Stimulated activated CD8-positive, alpha-beta memory T cell treated with anti-CD3 and anti-CD28 coated beads, Interleukin-12 subunit alpha, Interleukin-12 subunit beta, amount 100 ng/mL, for 1 hour (primary cell): ENCODE data around the gene CYP4A11.
"Not testable (repeated sequence)": the region's sequence is repeated elsewhere in the genome, so short reads cannot be mapped to it uniquely, and the experiment has no call there.

ENCODE experiments used
- DNase-seq: peaks from one replicate; pipeline ENCODE4 v3.0.0-alpha.2; 2020; ENCODE audit warnings: low read depth

CYP4A11 gene, protein sequence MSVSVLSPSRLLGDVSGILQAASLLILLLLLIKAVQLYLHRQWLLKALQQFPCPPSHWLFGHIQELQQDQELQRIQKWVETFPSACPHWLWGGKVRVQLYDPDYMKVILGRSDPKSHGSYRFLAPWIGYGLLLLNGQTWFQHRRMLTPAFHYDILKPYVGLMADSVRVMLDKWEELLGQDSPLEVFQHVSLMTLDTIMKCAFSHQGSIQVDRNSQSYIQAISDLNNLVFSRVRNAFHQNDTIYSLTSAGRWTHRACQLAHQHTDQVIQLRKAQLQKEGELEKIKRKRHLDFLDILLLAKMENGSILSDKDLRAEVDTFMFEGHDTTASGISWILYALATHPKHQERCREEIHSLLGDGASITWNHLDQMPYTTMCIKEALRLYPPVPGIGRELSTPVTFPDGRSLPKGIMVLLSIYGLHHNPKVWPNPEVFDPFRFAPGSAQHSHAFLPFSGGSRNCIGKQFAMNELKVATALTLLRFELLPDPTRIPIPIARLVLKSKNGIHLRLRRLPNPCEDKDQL

GRCh38 chr1:46941135-46941694, at the start of gene CYP4A11:
TSS of gene CYP4A11 (minus strand) at chr1:46941476. CDS start at chr1:46941433, 43 bp downstream.
- no peak for DNase-seq

DNA sequence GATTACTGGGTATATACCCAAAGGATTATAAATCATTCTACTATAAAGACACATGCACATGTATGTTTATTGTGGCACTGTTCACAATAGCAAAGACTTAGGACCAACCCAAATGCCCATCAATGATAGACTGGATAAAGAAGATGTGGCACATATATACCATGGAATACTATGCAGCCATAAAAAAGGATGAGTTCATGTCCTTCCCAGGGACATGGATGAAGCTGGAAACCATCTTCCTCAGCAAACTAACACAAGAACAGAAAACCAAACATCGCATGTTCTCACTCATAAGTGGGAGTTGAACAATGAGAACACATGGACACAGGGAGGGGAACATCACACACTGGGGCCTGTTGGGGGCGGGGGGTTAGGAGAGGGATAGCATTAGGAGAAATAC, 49.3 kb upstream of the CYP4A11 start:
- DNase-seq: not testable (repeated sequence)

DNA sequence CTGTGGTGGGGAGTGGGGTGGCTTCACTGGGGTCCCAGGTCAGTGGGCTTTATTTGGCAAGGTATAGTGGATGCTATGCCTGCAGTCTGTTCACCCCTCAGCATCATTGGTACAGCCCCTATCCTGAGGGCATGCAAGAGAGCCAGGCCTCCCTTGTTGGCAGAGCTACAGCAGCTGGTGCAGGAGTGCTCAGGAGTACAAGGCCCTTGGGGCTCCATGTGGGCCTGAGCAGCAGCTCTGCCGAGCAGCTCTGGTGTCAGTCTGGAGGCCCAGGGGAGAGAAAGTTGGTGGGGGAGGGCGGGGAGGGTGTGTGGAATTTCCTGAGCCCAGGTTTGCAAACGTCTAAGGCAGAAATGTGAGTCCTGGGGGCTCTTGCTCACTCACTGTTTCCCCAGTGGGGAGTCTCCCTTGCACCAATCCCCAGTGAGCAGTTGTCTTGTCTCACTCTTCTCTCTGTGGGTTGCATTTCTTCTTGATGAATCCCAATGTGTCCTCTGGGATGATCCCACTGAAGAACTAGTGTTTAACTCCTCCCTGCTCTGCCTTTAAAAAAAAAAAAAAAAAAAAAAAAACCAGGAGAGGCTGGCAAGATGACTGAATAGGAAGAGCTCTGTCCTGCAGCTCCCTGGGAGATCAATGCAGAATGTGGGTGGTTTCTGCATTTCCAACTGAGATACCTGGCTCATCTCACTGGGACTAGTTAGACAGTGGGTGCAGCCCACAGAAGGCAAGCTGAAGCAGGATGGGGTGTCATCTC, 42.7 kb upstream of the CYP4A11 start:
- no peak for DNase-seq

GRCh38 chr1:46983166-46983829, 42.0 kb upstream of the CYP4A11 start:
- no peak for DNase-seq

DNA sequence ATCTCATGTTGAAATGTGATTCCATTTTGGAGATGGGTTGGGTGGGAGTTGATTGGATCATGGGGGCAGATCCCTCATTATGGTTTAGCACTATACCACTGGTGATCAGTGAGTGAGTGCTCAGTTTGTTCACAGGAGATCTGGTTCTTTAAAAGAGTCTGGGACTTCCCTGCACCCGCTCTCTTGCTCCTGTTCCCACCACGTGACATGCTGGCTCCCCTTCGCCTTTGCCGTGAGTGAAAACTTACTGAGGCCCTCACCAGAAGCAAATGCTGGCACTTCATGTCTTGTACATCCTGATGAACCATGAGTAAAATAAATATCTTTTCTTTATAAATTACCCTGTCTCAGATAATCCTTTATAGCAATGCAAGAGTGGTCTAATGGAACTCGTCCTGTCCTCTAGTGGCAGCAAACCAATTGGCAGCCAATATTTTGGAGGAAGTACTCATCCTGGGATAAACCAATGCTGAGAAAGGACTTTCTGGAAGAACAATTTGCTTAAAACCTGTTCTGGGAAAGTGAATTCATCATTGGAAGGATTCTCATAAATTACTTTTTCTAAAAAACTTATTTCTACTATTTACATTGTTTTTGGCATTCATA, 27.8 kb upstream of the CYP4A11 start:
- DNase-seq: no peak

- not testable (repeated sequence) for DNase-seq
Observed at GRCh38 chr1:46962272-46962671, 21.0 kb upstream of the CYP4A11 start.

- no peak for DNase-seq
Observed at GRCh38 chr1:46961066-46961758, 19.9 kb upstream of the CYP4A11 start.

DNA sequence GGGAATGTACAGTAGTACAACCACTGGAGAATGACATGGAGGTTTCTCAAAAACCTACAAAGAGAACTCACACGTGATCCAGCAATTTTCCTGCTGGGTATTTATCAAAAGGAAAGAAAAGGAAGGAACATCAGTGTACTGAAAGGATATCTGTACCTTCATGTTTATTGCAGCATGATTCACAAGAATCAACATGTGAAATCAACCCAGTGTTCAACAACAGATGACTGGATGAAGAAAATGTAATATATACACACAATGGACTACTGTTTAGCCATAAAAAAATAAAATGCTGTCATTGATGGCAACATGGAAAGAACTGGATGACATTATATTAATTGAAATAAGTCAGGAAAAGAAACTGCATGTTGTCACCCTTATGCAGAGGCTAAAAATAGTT, 19.0 kb upstream of the CYP4A11 start:
- no peak for DNase-seq

DNA sequence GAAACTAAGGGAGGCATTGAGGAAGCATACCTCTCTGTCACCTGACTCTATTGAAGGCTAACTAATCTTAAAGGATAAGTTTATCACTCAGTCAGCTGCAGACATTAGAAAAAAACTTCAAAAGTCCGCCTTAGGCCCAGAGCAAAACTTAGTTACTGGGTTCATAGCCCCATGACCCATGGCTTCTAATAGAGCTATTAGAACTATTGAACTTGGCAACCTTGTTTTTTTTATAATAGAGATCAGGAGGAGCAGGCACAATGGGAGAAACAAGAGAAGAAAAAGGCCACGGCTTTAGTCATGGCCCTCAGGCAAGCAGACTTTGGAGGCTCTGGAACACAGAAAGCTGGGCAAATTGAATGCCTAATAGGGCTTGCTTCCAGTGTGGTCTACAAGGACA, 13.8 kb upstream of the CYP4A11 start:
- not testable (repeated sequence) for DNase-seq

DNA sequence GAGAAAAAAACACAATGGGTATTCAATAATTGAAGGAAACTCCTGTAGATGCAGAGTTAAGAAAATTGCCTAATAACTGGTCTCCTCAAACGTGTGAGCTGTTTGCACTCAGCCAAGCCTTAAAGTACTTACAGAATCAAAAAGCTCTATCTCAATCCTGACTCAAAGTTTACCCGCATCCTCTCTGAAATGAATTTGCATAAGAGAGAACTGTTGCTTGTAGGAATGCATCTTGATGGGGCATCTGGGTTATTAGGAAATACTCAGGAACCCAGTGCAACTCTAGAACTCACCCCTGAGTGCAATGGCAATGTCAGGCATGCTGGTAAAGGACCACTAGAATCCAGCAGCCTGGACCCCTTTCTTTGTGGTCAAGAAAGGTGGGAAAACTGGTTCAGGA, 12.6 kb upstream of the CYP4A11 start:
- DNase-seq: not testable (repeated sequence)

- DNase-seq: not testable (repeated sequence)
Observed at GRCh38 chr1:46949417-46949666, 8.1 kb upstream of the CYP4A11 start.

DNA sequence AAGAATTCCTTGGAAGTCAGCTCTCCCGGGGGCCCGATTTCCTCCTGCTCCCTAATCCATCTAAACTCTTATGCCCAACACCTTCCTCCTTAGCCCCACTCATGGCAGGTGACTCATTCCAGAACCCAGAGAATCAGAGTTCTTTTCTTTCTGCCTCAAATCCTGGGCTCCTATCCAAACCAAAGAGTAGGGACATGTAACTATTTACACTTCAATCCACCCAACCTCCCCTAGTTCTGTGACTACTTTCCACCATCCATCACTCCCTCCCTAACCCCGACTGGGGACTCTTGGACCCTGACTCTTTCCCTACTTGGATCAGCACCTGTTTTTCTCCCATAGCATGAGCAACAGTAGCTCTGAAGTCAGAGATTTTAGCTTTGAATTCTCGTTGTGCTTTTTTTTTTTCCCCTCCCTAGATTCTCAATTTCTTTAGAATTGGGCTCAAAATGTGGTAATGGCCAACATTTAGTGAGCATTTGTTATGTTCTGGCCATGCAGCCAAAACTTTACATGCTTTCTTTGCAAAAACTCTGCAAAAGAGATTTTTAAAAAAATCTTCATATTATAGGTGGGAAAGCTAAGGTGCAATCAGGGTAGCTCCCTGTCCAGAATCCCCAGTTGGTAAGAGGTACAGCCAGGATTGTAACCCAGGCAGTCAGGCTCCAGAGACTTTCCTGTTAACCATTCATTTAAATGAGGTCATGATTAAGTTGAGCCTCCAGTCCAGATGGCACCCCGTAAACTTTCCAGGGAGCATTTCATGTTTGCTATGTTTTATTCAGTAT, 7.5 kb upstream of the CYP4A11 start:
- no peak for DNase-seq

DNA sequence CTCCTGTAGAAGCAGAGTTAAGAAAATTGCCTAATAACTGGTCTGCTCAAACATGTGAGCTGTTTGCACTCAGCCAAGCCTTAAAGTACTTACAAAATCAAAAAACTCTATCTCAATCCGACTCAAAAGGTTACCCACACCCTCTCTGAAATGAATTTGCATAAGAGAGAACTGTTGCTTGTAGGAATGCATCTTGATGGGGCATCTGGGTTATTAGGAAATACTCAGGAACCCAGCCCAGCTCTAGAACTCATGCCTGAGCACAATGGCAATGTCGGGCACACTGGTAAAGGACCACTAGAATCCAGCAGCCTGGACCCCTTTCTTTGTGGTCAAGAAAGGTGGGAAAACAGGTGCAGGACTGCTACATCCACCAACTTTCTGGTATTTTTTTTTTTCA, 6.4 kb upstream of the CYP4A11 start:
- not testable (repeated sequence) for DNase-seq

GRCh38 chr1:46942086-46942485, 810 bp upstream of the CYP4A11 start:
- DNase-seq: no peak

DNA sequence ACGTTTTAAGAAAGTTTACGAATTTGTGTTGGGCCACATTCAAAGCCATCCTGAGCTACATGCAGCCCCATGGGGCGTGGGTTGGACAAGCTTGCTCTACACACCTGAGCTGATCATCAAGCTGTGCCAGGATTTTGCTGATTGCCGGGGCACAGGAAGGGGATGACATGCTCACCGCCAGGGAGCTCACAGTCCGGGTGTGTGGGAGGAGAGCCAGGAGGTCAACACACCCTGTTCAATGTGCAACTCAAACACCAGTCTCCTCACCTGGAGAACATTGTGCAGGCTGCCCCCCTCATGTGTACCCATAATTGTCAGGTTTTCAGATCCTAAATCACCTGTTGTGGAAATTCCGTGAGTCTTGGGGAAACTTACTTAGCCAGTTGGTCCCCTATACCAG, 969 bp downstream of the CYP4A11 start:
- no peak for DNase-seq

DNA sequence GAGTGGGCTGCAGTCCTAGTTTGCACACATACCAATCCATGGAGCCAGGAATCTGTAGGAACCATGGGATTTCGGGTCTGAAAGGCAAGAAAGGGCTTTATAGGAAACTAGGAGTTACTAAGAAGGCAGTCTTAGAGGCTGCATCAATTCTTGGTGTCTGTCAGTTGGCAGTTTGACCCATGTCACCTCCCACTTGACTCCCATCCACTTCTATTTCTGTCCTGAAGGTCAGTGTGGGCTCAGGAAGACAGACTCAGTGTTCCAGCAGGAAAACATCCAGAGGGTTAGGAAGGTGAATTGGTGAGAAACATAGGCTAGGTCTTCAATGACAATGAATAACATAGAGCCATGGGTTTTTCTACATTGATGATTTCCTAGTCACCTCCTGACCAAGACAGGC, 4.0 kb downstream of the CYP4A11 start:
- DNase-seq: no peak

- no peak for DNase-seq
Observed at GRCh38 chr1:46936788-46937187, 4.5 kb downstream of the CYP4A11 start.

GRCh38 chr1:46934852-46935251, 6.4 kb downstream of the CYP4A11 start:
- not testable (repeated sequence) for DNase-seq

DNA sequence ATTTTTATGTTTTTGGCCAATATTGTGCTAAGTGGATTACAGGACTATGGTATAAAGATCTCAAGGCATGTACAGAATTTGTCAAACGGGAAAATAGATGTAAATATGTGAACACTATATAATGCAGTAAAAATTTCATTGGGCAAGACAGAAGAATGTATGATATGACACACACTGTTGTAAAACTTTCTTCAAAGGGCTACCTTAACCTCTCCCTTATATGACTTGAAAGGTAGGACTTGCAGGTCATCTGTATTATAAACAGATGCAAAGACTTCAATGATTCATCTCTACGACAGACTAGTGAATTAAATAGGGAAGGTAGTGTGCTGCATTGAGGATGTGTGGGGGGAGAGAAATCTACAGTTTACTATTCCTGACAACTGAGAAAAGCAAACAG, 9.3 kb downstream of the CYP4A11 start:
- DNase-seq: not testable (repeated sequence)

GRCh38 chr1:46931151-46931550, 10.1 kb downstream of the CYP4A11 start:
- DNase-seq: no peak
